ENCODE data around the gene SPTLC1. TPM values are rescaled to one million over a fixed set of nuclear protein-coding genes. Genes with fewer than 3 reads are reported as not detected.

The SPTLC1 gene
- total RNA-seq, 1 experiment from 2014 or later: 68.0 TPM

- no TSS peak for BruUV-seq (replicated peaks)
- Mint-ChIP-seq H3K9me3 (ENCODE audit: unreplicated experiment) (peaks cover 21% of the 10 kb centered on the region), H3K27ac (ENCODE audit: low read depth, unreplicated experiment) (no peak overlapping the region), H3K4me1 (ENCODE audit: insufficient read depth, unreplicated experiment) (no peaks in the 10 kb centered on the region), H3K4me3 (ENCODE audit: unreplicated experiment) (no peak overlapping the region), H3K27me3 (ENCODE audit: insufficient read depth, unreplicated experiment) (no peaks in the 10 kb centered on the region), H3K36me3 (ENCODE audit: insufficient read depth, unreplicated experiment) (peaks cover 73% of the 10 kb centered on the region)
- intact Hi-C loops (cut with micrococcal nuclease): no loop called here
- POLR2A ChIA-PET: no interaction called here
- no peak for DNase-seq (ENCODE audit: unreplicated experiment)
- TF ChIP-seq, protein P1, sequence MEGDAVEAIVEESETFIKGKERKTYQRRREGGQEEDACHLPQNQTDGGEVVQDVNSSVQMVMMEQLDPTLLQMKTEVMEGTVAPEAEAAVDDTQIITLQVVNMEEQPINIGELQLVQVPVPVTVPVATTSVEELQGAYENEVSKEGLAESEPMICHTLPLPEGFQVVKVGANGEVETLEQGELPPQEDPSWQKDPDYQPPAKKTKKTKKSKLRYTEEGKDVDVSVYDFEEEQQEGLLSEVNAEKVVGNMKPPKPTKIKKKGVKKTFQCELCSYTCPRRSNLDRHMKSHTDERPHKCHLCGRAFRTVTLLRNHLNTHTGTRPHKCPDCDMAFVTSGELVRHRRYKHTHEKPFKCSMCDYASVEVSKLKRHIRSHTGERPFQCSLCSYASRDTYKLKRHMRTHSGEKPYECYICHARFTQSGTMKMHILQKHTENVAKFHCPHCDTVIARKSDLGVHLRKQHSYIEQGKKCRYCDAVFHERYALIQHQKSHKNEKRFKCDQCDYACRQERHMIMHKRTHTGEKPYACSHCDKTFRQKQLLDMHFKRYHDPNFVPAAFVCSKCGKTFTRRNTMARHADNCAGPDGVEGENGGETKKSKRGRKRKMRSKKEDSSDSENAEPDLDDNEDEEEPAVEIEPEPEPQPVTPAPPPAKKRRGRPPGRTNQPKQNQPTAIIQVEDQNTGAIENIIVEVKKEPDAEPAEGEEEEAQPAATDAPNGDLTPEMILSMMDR (IDR thresholded peaks at IDR 0.05; ENCODE audit: unreplicated experiment): no peak
- CTCF ChIA-PET: no interaction called here
These were observed 73.0 kb downstream of the SPTLC1 start for GRCh38 chr9:92042260-92042659.

- no TSS peak for BruUV-seq (replicated peaks)
- intact Hi-C loops (cut with micrococcal nuclease): no loop called here
- ChIA-PET CTCF (interaction anchor here (1.4 kb wide), 1 partner anchor 303 kb away, joined by 4 read pairs; no protein-coding TSS in a partner anchor), POLR2A (interaction anchor here (0.7 kb wide), 1 partner anchor 10 kb away, joined by 4 read pairs; no protein-coding TSS in a partner anchor)
- H3K36me3 Mint-ChIP-seq (ENCODE audit: insufficient read depth, unreplicated experiment): peaks cover 60% of the 10 kb centered on the region
- peaks cover under 1% of the 10 kb centered on the region for H3K9me3 Mint-ChIP-seq (ENCODE audit: unreplicated experiment)
- no peak overlapping the region for H3K4me3 Mint-ChIP-seq (ENCODE audit: unreplicated experiment)
- no peaks in the 10 kb centered on the region for H3K4me1 Mint-ChIP-seq (ENCODE audit: insufficient read depth, unreplicated experiment)
- H3K27ac Mint-ChIP-seq (ENCODE audit: low read depth, unreplicated experiment): no peak overlapping the region
- H3K27me3 Mint-ChIP-seq (ENCODE audit: insufficient read depth, unreplicated experiment): no peaks in the 10 kb centered on the region
- DNase-seq (ENCODE audit: unreplicated experiment): no peak
- TF ChIP-seq, protein P1 (IDR thresholded peaks at IDR 0.05; ENCODE audit: unreplicated experiment): no peak
These were observed 78.5 kb downstream of the SPTLC1 start for GRCh38 chr9:92036756-92037155.

DNA sequence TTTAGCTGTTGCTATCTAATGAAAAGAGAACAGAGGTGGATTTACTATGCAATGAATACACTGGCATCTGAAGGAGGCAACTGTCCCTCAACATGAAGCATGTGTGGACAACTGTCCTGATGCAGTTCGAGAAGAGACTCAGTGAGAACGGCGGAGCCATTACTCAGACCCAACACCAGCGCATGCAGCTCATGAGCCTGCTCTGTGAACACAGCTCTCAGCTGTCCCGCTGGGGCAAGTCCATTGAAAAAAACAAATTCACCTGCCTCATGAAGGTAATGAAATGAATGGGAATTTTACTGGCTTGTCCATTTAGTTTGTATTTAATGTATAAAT, 78.8 kb downstream of the SPTLC1 start:
- no peak for DNase-seq (ENCODE audit: unreplicated experiment)
- H3K27me3 Mint-ChIP-seq (ENCODE audit: insufficient read depth, unreplicated experiment): no peaks in the 10 kb centered on the region
- no peaks in the 10 kb centered on the region for H3K9me3 Mint-ChIP-seq (ENCODE audit: unreplicated experiment)
- TF ChIP-seq, protein P1 (IDR thresholded peaks at IDR 0.05; ENCODE audit: unreplicated experiment): no peak
- BruUV-seq (replicated peaks): no TSS peak
- intact Hi-C loops (cut with micrococcal nuclease): no loop called here
- H3K36me3 Mint-ChIP-seq (ENCODE audit: insufficient read depth, unreplicated experiment): peaks cover 58% of the 10 kb centered on the region
- H3K4me1 Mint-ChIP-seq (ENCODE audit: insufficient read depth, unreplicated experiment): no peaks in the 10 kb centered on the region
- CTCF ChIA-PET: interaction anchor here (1.4 kb wide), 1 partner anchor 302 kb away, joined by 4 read pairs; no protein-coding TSS in a partner anchor
- POLR2A ChIA-PET: no interaction called here
- no peak overlapping the region for H3K4me3 Mint-ChIP-seq (ENCODE audit: unreplicated experiment)
- no peak overlapping the region for H3K27ac Mint-ChIP-seq (ENCODE audit: low read depth, unreplicated experiment)

GRCh38 chr9:92035687-92036410, 79.4 kb downstream of the SPTLC1 start:
- intact Hi-C loops (cut with micrococcal nuclease): no loop called here
- no peaks in the 10 kb centered on the region for H3K27me3 Mint-ChIP-seq (ENCODE audit: insufficient read depth, unreplicated experiment)
- POLR2A ChIA-PET: interaction anchor here (0.6 kb wide), 1 partner anchor 1734 kb away, joined by 3 read pairs; no protein-coding TSS in a partner anchor

More at GRCh38 chr9:92035687-92036410, 79.4 kb downstream of the SPTLC1 start:
- Mint-ChIP-seq H3K27ac (ENCODE audit: low read depth, unreplicated experiment) (peak overlapping the region; percentile 56), H3K36me3 (ENCODE audit: insufficient read depth, unreplicated experiment) (peaks cover 58% of the 10 kb centered on the region), H3K4me3 (ENCODE audit: unreplicated experiment) (no peak overlapping the region), H3K9me3 (ENCODE audit: unreplicated experiment) (no peaks in the 10 kb centered on the region), H3K4me1 (ENCODE audit: insufficient read depth, unreplicated experiment) (no peaks in the 10 kb centered on the region)
- CTCF ChIA-PET: interaction anchor here (1.4 kb wide), 1 partner anchor 302 kb away, joined by 4 read pairs; no protein-coding TSS in a partner anchor
- TF ChIP-seq, protein P1 (IDR thresholded peaks at IDR 0.05; ENCODE audit: unreplicated experiment): no peak
- DNase-seq (ENCODE audit: unreplicated experiment): no peak
- no TSS peak for BruUV-seq (replicated peaks)

Measured in MCF 10A (cell line).